Iris pigment epithelial cell (primary cell): ENCODE data around the gene LHFPL2.

ENCODE experiments used
- DNase-seq: peaks from one replicate; pipeline ENCODE4 v3.0.0-alpha.2; 2011; ENCODE audit warnings: low read depth

The LHFPL2 gene

GRCh38 chr5:78618303-78618702, 30.3 kb downstream of the LHFPL2 start:
- DNase-seq, result no peak

- DNase-seq, result no peak
Measured at GRCh38 chr5:78615697-78616096, 32.9 kb downstream of the LHFPL2 start.

- no peak for DNase-seq
Measured at GRCh38 chr5:78614816-78615215, 33.8 kb downstream of the LHFPL2 start.

GRCh38 chr5:78613756-78614155, 34.8 kb downstream of the LHFPL2 start:
- no peak for DNase-seq

- DNase-seq, result no peak
Measured at GRCh38 chr5:78613151-78613533, 35.4 kb downstream of the LHFPL2 start.

GRCh38 chr5:78612227-78613150, 36.1 kb downstream of the LHFPL2 start:
- no peak for DNase-seq

GRCh38 chr5:78611126-78611605, 37.4 kb downstream of the LHFPL2 start:
- no peak for DNase-seq

GRCh38 chr5:78610636-78611035, 37.9 kb downstream of the LHFPL2 start:
- no peak for DNase-seq

- DNase-seq, result peak; percentile 56
Measured at GRCh38 chr5:78610163-78610583, 38.4 kb downstream of the LHFPL2 start.

- DNase-seq, result no peak
Measured at GRCh38 chr5:78607864-78608263, 40.7 kb downstream of the LHFPL2 start.

- no peak for DNase-seq
Measured at GRCh38 chr5:78606241-78606640, 42.3 kb downstream of the LHFPL2 start.

GRCh38 chr5:78605611-78606010, 43.0 kb downstream of the LHFPL2 start:
- DNase-seq, result no peak

GRCh38 chr5:78604689-78605285, 43.8 kb downstream of the LHFPL2 start:
- DNase-seq, result no peak

GRCh38 chr5:78603636-78604175, 44.9 kb downstream of the LHFPL2 start:
- no peak for DNase-seq

GRCh38 chr5:78602400-78602799, 46.2 kb downstream of the LHFPL2 start:
- no peak for DNase-seq

GRCh38 chr5:78601559-78602314, 46.8 kb downstream of the LHFPL2 start:
- peak; percentile 63 for DNase-seq

- DNase-seq, result peak; percentile 90
Measured at GRCh38 chr5:78600687-78601414, 47.7 kb downstream of the LHFPL2 start.

GRCh38 chr5:78598973-78599372, 49.6 kb downstream of the LHFPL2 start:
- no peak for DNase-seq

GRCh38 chr5:78597974-78598371, 50.6 kb downstream of the LHFPL2 start:
- DNase-seq, result peak; percentile 92

- DNase-seq, result peak; percentile 89
Measured at GRCh38 chr5:78597068-78597973, 51.3 kb downstream of the LHFPL2 start.
